ENCODE results near the gene ETV6. TPM values are rescaled to one million over a fixed set of nuclear protein-coding genes. Genes with fewer than 3 reads are reported as not detected.

The ETV6 gene
- total RNA-seq, 2 experiments from 2014 or later, result 17.1 to 19.3 TPM

DNA sequence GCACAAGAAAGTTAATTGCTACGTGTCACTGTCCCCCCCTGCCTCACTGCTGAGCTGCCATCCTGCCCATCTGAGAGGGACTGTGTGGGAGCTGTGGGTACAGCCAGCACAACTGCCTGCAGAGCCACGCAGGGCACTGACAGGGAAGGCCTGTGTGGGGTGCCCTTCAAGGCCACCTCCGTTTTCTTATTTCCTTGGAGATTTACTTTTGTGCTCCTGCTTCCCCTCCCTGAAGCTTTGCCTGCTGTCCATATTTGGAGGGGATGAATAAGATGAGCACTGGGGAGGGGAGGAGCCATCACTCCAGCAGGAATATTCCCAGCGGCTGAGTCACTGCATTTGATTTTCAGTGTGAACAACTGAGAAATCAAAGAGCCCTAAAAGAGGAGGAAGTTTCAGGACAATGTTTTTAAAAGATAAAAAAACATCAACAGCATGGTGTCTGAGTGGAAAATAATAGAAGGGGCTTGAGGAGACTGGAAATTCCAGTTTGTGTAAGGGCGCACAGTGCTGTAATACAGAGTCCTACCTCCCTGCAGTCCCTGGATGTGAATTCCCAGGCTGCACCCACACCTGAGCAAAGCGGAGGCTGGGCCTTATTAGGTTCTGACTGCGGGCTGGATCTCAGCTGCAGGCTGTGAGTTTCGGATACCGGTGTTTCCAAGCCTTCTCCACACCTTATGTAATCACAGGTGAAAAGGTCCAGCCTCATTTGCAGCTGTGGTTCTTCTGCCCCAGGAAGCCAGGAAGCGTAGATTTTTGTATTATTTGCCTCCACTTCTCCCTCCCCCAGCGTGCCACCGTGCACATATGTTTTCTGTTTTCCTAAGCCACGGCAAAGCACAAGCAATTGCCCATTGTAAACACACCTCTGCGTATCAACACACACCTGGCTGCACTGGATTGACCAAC is 228.7 kb downstream of the ETV6 start:
- H3K4me3 ChIP-seq (ENCODE audit: low read depth, low read length, poor library complexity, severe bottlenecking), result no peak overlapping the region
- no peaks in the 10 kb centered on the region for H3K9me3 ChIP-seq (ENCODE audit: low read length)
- no peak for DNase-seq (ENCODE audit: low spot score)
- peaks cover 60% of the 10 kb centered on the region for H3K4me1 ChIP-seq (ENCODE audit: insufficient read depth, low read length, poor library complexity, severe bottlenecking)
- H2AFZ ChIP-seq (ENCODE audit: low read length), result no peak overlapping the region
- peak overlapping the region; percentile 6; the same call in 1 of the 2 replicates for H3K4me2 ChIP-seq (ENCODE audit: low read length)
- no peaks in the 10 kb centered on the region for H4K20me1 ChIP-seq (ENCODE audit: insufficient read depth, low read length)
- ChIA-PET POLR2A (no interaction called here), CTCF (ENCODE audit: unreplicated experiment) (interaction anchor here (0.6 kb wide), 1 partner anchor 1025 kb away, joined by 3 read pairs; no protein-coding TSS in a partner anchor)
- TF ChIP-seq EZH2phosphoT487 (IDR thresholded peaks at IDR 0.05; ENCODE audit: borderline replicate concordance, low read depth, low read length), result no peak
- TF ChIP-seq, protein P1, sequence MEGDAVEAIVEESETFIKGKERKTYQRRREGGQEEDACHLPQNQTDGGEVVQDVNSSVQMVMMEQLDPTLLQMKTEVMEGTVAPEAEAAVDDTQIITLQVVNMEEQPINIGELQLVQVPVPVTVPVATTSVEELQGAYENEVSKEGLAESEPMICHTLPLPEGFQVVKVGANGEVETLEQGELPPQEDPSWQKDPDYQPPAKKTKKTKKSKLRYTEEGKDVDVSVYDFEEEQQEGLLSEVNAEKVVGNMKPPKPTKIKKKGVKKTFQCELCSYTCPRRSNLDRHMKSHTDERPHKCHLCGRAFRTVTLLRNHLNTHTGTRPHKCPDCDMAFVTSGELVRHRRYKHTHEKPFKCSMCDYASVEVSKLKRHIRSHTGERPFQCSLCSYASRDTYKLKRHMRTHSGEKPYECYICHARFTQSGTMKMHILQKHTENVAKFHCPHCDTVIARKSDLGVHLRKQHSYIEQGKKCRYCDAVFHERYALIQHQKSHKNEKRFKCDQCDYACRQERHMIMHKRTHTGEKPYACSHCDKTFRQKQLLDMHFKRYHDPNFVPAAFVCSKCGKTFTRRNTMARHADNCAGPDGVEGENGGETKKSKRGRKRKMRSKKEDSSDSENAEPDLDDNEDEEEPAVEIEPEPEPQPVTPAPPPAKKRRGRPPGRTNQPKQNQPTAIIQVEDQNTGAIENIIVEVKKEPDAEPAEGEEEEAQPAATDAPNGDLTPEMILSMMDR (conservative IDR thresholded peaks at IDR 0.05; ENCODE audit: low read length), result no peak
- H3K27ac ChIP-seq (ENCODE audit: low read depth, low read length, poor library complexity, severe bottlenecking), result no peak overlapping the region
- H3K9me2 ChIP-seq (ENCODE audit: insufficient read depth, low read length), result no peaks in the 10 kb centered on the region
- no peaks in the 10 kb centered on the region for H3K79me2 ChIP-seq (ENCODE audit: insufficient read depth, low read depth, low read length)
- peaks cover 11% of the 10 kb centered on the region for H3K36me3 ChIP-seq (ENCODE audit: insufficient read depth, low read length)
- intact Hi-C loops (cut with micrococcal nuclease; ENCODE audit: unreplicated experiment), result no loop called here
- no TSS peak for BruUV-seq (replicated peaks)

DNA sequence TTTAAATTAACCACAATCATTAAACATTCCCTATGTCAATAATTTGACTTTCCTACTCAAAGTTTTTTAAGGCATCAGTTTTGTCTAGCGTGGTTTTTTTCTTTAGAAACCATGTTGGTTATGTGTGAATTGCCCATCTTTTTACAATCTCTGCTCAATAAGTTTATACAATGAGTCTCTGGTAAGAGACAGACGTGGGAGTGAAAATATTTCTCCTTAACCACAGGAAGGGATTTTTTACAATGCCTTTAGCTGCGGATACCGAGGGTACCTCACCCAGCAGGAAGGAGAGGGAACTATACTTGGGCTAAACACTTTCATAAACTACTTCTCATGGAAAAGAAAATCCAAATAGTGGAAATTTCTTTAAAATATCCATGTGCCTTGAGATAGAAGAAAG is 229.8 kb downstream of the ETV6 start:
- CTCF ChIA-PET (ENCODE audit: unreplicated experiment), result no interaction called here
- H3K79me2 ChIP-seq (ENCODE audit: insufficient read depth, low read depth, low read length), result no peaks in the 10 kb centered on the region
- H4K20me1 ChIP-seq (ENCODE audit: insufficient read depth, low read length), result no peaks in the 10 kb centered on the region
- H3K4me2 ChIP-seq (ENCODE audit: low read length), result no peak overlapping the region
- no peaks in the 10 kb centered on the region for H3K9me2 ChIP-seq (ENCODE audit: insufficient read depth, low read length)
- H3K4me3 ChIP-seq (ENCODE audit: low read depth, low read length, poor library complexity, severe bottlenecking), result no peak overlapping the region
- no TSS peak for BruUV-seq (replicated peaks)
- POLR2A ChIA-PET, result interaction anchor here (0.7 kb wide), 1 partner anchor 42 kb away, joined by 3 read pairs; no protein-coding TSS in a partner anchor
- H3K9me3 ChIP-seq (ENCODE audit: low read length), result no peaks in the 10 kb centered on the region
- H3K27ac ChIP-seq (ENCODE audit: low read depth, low read length, poor library complexity, severe bottlenecking), result no peak overlapping the region
- peaks cover 17% of the 10 kb centered on the region for H3K36me3 ChIP-seq (ENCODE audit: insufficient read depth, low read length)
- intact Hi-C loops (cut with micrococcal nuclease; ENCODE audit: unreplicated experiment), result no loop called here
- peaks cover 60% of the 10 kb centered on the region for H3K4me1 ChIP-seq (ENCODE audit: insufficient read depth, low read length, poor library complexity, severe bottlenecking)
- TF ChIP-seq EZH2phosphoT487 (IDR thresholded peaks at IDR 0.05; ENCODE audit: borderline replicate concordance, low read depth, low read length), result no peak
- TF ChIP-seq, protein P1 (conservative IDR thresholded peaks at IDR 0.05; ENCODE audit: low read length), result no peak
- no peak for DNase-seq (ENCODE audit: low spot score)
- H2AFZ ChIP-seq (ENCODE audit: low read length), result no peak overlapping the region

GRCh38 chr12:11880381-11880780 is 230.9 kb downstream of the ETV6 start:
- TF ChIP-seq, protein P1 (conservative IDR thresholded peaks at IDR 0.05; ENCODE audit: low read length), result no peak
- TF ChIP-seq EZH2phosphoT487 (IDR thresholded peaks at IDR 0.05; ENCODE audit: borderline replicate concordance, low read depth, low read length), result no peak
- H3K9me3 ChIP-seq (ENCODE audit: low read length), result no peaks in the 10 kb centered on the region
- H3K4me3 ChIP-seq (ENCODE audit: low read depth, low read length, poor library complexity, severe bottlenecking), result no peak overlapping the region
- DNase-seq (ENCODE audit: low spot score), result no peak
- POLR2A ChIA-PET, result interaction anchor here (0.7 kb wide), 2 partner anchors 36 to 289 kb away, joined by 3 to 6 read pairs; no protein-coding TSS in a partner anchor
- CTCF ChIA-PET (ENCODE audit: unreplicated experiment), result no interaction called here
- H4K20me1 ChIP-seq (ENCODE audit: insufficient read depth, low read length), result no peaks in the 10 kb centered on the region
- H3K27ac ChIP-seq (ENCODE audit: low read depth, low read length, poor library complexity, severe bottlenecking), result no peak overlapping the region
- no peak overlapping the region for H2AFZ ChIP-seq (ENCODE audit: low read length)
- BruUV-seq (replicated peaks), result no TSS peak
- no peaks in the 10 kb centered on the region for H3K79me2 ChIP-seq (ENCODE audit: insufficient read depth, low read depth, low read length)
- intact Hi-C loops (cut with micrococcal nuclease; ENCODE audit: unreplicated experiment), result no loop called here
- no peaks in the 10 kb centered on the region for H3K9me2 ChIP-seq (ENCODE audit: insufficient read depth, low read length)
- peaks cover 56% of the 10 kb centered on the region for H3K4me1 ChIP-seq (ENCODE audit: insufficient read depth, low read length, poor library complexity, severe bottlenecking)
- H3K36me3 ChIP-seq (ENCODE audit: insufficient read depth, low read length), result peaks cover 28% of the 10 kb centered on the region
- H3K4me2 ChIP-seq (ENCODE audit: low read length), result no peak overlapping the region
